HG02840 (cell line): ENCODE results near the gene LIPM.

Experiments
- ATAC-seq: cut with Tn5 transposase; IDR thresholded peaks from one replicate; pipeline ENCODE4 v1.9.1; 2021; ENCODE audit warnings: mild to moderate bottlenecking, moderate library complexity, moderate number of reproducible peaks; ENCODE audit not compliant: unreplicated experiment, low FRiP score

LIPM gene

DNA sequence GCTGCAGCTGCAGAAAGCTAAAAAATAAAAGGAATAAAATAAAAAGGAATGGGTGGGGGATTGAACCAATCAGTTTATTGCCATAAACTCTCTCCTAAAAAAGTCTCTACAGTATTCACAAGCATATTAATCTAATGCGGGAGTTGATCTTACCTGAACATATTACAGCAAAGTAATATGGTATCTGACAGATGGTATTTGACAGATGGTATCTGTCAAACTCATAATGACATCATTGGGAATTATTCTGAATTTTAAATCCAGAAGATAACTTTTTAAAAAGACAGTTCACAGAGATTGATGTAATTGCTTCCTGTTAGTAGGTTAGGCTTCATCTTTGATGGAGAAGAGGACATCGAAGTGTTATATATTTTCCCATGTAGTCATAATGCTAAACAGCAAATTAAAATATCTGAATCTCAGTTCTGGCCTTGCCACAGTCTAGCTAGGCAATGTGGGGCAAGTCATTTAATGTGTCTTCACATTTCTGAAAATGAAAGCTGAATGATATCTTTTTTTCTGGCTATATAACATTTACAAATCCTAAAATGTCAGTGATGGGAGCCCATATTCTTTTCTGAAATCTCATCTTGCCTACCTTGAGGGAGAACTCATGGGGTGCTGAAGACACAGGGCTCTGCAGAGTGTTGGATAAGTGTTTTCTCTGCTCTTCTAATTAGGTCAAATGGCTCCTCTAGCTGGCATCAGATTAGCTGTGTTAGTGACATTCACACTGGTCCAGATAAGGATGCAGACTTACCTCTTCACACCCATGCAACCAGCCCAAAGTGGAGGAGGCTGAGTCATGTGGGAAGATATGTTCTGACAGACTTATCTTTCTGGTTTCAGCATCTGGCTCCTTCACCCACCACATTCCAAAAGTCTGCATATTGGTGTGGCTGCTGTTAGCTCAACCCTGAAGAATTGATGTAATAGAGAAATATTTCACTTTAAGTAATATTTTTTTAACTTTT lies 2.1 kb upstream of the LIPM start:
- ATAC-seq, result no peak

DNA sequence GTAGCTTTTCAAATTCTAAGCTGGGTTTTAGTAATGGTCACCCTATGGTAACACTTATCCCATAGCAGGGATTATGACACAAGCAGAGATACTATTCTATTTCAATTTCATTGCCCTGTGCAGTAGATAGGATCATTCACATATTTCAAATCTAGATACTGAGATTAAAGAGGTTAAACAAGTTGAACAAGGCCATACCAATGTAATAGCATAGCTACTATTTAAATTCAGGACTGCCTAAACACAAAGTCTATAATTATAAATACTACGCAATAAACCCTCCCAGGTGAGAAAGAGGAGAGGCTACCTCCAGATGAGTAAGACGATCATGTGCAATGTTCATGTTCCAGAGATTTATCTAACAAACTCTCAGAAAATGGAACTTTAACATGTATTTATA lies 1.1 kb downstream of the LIPM start:
- ATAC-seq, result no peak

DNA sequence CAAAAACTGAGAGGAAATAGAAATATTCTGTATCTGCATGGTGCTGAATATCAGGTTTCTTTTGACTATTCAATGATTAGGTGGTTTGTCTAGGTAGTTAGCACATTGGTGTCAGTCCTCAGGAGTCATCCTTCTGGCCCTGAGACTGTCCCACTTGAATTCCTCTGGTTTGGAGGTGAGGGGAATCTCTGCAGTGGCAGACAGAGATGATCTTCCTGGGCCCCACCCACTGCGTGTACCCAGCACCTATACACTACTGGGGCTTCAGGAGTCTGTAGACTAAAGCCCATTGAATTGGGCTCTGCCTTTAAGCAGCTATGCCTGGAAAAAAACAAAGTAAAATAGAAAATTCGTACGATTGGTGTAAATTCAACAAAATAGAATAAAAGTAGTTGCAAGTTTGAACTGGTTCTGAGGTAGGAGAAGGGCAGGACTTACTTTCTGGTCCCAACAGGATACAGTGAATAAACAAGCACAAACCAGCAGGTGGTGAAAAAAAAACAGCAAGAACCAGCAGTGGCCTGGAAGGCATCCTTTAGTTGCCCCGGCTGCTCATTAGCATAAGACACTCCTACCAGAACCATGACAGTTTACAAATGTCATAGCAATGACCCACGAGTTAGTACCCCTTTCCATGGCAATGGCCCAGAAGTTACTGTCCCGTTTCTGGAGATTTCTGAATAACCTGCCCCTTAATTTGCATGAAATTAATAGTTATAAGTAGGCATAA lies 1.7 kb downstream of the LIPM start:
- no peak for ATAC-seq

DNA sequence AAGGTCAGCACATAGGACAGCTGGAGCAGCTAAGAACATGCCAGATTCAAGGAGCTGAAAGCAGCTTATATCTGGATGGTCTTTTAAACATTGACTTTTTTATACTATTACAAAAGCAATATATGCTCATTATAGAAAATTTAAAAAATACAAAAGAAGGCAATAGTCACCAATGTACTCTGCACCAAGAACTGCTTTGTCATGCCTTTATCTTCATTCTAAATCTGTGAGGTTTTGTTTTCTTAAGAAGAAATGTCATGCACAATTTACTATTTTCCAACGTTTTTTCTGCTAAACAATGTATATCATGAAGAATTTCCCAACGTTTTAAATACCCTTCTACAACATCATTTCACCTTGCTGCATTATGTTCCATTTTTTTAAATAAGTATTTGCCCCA lies 2.8 kb downstream of the LIPM start:
- no peak for ATAC-seq

DNA sequence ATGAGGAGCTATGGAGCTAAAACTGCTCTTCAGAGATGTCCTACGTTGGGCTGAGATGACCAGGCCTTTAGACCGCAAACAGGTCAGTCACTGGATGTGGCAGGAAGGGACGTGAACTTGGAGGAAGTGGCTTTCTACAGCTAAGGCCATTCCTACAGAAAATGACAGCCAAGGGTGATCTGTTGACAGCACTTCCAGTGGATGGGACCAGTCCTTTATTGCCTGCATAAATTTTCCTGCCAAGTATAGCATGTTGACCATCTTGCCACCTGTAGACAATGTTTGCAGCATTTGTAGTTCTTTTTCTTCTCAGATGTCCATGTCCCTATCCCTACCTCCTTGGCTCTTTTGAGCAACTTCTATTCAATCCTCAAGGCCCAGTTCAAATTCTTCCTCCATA lies 3.4 kb downstream of the LIPM start:
- ATAC-seq, result no peak

DNA sequence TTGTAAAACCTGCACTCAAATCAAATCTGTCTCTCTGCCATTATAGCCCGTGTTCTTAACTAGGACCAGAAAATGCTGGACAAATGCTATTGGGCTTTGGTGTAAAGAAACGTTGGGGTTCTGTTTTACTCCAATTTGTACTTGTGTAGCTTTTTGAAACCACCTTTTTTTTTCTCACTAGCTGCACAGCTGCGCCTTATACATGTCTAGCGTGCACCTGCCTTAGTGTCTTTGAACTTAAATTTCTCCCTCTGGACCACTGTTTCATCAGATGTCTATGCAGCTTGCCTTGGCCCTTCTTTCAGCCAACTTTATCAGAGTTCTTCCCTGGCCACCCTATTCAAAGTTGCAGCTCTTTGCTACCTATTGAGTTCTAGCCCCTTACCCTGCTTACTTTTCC lies 7.1 kb downstream of the LIPM start:
- ATAC-seq, result no peak

DNA sequence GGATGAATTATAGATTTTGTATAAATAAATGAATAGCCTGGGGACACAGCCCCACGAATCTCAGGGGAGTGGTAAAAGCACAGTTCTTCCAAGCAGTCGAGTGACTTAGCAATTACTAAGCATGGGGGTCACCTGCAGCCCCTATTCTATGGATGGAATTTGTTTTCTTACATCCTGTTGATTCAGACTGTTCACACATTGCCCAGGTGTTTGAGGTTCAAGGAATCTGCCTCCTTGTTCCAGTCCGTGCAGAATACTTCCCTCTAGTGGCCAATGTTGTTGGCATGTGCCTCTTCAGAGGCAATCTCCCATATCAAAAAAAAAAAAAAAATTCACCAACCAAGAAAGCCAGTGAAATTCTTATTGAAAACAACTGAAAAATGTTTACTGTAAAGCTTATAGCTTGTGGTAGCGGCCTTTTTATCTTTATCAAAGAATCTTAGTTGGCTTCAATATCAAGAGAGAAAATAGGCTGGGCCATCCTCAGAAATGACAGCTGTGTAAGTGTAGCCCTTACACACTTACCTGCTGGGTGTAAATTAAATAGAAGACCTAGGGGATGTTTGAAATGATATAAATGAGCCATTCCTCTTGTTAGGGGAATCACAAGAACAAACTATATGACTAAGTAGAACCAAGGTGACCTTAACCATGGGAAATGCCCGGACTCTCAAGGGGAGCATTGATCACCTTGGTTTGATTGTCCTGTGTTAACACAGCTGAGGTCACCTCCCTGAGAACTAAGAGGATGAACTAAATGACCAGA lies 7.8 kb downstream of the LIPM start:
- ATAC-seq, result no peak

DNA sequence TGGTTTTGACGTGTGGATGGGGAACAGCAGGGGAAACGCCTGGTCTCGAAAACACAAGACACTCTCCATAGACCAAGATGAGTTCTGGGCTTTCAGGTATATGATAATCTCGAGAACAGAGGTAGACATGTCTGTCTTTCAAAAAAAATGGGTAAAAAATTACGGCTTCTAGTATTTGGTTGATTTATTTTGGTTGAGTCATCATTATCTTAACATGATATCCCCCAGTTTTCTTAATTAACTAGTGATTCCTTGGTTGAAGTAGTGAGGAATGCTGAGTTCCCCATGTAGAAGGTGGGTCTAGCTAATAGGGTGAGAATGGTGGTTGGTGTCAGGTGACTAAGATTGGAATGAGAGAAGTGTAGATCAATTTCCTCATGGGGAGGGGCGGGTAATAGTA lies 10.7 kb downstream of the LIPM start:
- ATAC-seq, result no peak

DNA sequence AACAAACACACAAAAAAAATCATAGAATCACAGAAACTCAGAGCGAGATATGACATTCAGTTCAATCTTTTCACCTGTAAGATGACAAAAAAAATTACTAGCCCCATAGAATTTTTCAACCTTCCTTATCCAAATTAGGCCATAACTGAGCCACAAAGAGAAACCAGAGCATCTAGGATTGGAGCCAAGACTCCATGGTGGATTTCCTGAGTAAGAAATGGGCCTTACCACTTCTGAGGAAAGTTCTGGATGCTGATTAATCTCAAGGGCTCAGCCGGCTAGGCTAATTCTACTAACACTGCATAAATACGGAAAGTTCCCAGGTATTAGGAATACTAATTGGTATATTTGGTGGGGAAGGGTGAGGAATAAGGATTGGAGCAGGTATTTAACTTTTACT lies 16.8 kb downstream of the LIPM start:
- no peak for ATAC-seq

DNA sequence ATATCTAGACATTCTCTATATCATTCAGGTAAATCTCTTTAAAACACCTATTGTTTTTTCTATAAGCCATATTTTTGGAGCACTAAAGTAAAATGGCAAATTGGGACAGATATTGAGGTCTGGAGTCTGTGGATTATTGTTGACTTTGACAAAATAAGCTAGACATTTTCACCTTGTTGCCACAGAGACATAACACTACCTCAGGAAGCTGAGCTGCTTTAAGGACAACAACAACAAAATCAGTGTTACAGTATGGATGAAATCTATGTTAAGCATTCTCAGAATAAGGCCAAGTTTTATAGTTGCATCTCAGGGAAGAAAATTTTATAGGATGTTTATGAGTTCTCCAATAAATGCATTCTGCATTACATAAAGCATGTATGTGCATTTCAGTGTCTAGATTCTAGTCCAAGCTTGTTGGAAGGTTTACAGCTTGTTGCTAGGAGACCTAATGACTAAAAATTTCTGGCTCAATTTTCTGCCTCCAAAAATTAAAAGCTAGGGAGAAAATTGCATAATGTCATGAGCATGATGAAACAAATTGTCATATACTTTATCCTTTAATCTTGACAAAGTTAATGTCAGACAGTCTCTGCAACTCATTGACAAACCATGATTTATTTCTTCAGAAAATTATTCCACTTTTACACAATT lies 18.3 kb downstream of the LIPM start:
- ATAC-seq, result no peak

DNA sequence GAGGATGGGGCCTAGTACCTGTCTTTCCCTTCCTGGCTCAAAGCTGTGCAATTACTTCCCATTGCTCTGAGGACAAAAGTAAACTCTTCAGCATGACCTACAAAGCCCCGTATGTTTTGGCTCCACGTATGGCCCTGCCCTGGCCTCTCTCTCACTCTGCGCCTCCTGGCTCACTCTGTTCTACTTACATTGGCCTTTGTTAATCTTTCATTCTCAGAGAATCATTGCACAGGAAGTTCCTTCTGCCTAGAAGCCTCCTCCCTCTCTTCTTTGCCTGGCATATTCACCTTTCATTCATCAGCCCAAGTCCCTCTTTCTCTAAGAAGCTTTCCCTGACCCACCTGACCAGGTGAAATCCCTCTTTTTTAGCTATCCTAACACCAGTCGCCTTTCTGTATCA lies 23.9 kb downstream of the LIPM start:
- ATAC-seq, result no peak

DNA sequence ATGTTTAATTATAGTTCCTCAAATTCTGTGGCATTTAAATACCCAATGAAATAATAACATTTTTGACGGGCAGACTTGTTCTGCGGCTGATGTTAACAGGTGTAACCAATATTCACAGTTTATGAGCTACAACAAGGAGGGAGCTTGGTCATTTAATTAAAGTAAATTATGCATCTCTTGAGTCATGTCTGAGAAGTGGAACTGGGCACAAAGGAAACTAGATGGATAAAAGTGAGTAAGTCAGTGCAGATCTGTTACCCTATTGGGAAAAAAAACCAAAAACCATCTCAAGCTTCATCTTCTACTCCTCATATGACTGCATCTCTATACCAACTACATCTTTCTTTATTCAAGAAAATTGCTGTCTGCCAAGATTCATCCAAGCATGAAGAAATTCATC lies 25.1 kb downstream of the LIPM start:
- no peak for ATAC-seq

DNA sequence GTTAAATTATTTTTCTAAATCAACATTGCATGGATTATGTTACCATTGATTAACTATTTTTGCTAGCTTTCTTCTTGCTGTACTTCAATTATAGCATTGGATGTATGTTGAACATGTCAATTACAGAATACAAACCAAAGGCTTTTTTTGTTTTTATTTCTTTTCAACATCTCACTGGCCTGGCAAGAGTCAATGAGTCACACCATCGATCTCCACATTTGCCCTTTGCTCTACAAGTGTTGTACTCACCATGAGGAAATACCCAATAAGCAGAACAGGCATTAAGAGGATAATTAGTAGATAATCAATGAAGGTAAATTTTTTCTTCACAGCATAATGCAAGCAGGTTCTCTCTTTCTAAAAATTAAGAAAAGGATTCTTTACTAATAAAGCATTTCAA lies 25.8 kb downstream of the LIPM start:
- ATAC-seq, result no peak

DNA sequence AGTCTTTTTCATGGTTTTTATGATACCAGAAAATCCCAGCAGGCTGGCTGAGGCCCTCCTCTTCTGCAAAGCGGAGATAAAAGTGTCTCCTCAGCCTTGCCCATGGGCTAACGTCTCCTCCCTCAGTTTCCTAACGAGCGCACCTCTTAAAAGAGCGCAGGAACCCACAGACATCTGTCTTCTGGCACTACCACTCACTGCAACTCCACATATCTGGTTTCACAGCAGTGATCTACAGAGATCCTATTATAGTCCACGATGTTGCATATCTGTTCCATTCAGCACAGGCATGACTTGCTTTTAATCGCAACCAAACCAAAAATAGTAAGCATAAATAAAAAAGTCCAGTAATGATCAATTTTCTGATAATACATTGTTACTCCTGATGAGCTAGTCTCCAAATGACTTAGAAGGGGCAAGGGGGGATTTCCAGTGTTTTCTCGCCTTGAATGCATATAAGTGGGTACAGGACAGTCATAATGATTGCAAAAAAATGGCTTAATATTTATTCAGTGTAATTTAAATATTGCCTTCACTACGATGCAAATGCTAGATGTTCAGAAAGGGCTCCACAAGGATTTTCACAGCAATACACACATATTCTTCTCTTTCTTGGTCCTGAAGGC lies 28.2 kb downstream of the LIPM start:
- no peak for ATAC-seq

DNA sequence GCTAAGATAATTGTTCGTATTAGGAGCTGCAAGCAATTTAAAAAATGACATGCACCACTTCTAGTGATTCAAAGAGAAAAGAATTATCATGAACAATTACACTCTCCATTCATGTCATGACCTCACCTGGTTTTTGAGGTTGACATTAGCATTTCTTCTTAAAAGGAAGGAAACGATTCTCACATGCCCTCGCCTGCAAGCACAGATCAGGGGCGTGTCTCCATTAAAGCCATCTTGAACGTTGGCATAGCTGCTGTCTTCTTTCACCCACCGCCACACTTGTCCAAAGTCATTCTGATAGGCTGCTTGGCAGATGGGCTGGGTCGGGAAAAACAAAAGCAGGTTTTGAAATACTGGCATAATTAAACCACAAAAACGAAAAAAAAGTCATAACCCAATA lies 29.2 kb downstream of the LIPM start:
- no peak for ATAC-seq

DNA sequence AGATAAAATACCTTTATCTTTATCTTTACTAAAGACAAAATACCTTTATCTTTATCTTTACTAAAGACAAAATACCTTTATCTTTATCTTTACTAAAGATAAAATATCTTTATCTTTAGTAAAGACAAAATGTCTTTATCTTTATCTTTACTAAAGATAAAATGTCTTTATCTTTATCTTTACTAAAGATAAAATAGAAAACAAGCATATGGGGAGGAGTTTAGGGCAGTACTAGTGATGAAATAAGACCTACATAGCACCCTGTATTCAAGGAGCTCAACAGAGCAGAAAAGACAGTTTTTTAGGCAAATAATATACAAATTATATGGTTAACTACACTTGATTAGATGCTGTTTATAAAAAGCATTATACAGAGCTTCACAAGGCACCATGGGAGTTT lies 29.8 kb downstream of the LIPM start:
- ATAC-seq, result no peak

DNA sequence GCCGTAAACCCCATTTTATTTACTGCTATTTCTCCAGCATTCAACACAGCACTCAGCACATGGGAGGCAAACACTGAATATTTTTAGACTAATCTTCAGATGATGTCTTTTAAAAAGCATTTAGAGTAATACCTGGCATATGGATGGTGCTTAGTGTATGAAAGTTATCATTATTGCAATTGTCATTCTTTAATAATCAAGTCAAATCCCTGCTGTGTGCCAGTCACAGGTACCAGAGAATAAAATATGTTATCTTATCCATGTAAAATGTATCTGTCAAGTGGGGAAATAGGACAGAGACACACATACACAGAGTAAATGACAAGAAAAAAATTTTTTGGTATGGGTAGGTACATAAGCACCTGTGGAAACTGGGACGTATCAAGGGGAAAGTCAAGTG lies 30.6 kb downstream of the LIPM start:
- ATAC-seq, result no peak

DNA sequence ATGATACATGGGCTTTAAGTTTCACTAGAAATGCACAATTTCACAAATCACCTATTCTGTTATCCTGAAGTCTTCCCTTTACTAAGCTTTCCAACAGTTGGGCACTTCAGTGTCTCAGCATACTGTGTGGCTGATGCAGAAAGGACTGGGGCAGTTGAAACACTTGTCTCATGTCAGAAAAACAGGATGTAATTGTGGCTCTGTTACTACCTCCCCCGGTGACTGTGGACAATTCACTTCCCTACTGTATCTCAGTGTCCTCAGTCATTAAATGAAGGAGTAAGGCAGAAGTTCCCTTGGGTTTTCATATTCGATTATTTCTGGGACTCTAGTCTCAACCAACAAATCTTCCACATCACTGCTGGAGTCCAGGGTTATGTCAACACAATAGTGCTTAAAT lies 31.2 kb downstream of the LIPM start:
- no peak for ATAC-seq

DNA sequence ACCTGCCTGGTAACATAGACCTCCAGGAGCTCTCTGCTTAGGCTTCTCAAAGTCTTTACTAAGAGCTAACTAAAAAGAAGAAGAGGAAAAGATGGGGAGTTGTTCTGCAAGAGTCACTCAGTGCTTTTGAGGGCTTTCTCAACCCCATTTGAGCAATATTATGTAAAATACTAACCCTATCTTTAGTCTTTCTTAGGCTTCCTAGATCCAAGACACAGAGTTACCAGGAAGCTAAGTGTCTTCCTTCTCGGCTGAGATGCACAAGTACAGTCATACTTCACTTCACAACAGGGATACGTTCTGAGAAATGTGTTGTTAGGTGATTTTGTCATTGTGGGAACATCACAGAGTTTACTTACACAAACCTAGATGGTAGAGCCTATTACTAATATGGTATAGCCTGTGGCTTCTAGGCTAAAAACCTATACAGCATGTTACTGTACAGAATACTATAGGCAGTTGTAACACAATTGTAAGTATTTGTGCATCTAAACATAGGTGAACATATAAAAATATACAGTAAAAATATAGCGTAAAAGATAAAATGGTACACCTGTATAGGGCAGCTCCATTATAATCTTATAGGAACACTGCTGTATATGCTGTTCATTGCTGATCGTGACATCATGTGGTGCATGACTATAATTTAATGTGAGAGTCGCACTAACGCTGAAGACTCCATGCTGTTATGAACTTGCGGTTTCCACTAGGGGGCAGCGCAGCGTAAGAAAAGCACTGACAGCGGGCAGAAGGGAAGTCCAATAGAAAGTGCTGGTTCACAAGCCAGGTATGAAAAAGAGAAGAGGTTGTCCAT lies 32.8 kb downstream of the LIPM start:
- peak; percentile 76 for ATAC-seq

DNA sequence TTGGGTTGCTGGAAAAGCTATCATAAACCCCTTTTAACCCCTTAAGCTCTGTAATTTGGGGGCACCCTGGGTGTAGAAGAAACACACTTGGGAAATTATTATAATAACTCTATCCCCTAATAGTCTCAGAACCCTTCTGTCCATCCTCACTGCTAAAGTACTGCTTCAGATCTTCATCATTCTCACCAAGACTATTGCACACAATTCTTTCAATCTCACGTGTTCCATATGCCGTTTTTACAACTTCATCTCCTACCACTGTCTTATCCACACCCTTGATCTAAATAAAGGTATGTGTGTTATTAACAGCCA lies 33.3 kb downstream of the LIPM start:
- ATAC-seq, result no peak
